Measurements from ENCODE around the gene PLEKHM2. TPM values are rescaled to one million over a fixed set of nuclear protein-coding genes. Genes with fewer than 3 reads are reported as not detected.

Gene PLEKHM2
- total and polyA plus RNA-seq, 4 donors = 32.5 to 79.2 (median 63.1) TPM

- DNase-seq = no peak
- TF ChIP-seq, protein P1, sequence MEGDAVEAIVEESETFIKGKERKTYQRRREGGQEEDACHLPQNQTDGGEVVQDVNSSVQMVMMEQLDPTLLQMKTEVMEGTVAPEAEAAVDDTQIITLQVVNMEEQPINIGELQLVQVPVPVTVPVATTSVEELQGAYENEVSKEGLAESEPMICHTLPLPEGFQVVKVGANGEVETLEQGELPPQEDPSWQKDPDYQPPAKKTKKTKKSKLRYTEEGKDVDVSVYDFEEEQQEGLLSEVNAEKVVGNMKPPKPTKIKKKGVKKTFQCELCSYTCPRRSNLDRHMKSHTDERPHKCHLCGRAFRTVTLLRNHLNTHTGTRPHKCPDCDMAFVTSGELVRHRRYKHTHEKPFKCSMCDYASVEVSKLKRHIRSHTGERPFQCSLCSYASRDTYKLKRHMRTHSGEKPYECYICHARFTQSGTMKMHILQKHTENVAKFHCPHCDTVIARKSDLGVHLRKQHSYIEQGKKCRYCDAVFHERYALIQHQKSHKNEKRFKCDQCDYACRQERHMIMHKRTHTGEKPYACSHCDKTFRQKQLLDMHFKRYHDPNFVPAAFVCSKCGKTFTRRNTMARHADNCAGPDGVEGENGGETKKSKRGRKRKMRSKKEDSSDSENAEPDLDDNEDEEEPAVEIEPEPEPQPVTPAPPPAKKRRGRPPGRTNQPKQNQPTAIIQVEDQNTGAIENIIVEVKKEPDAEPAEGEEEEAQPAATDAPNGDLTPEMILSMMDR (IDR thresholded peaks at IDR 0.05; ENCODE audit: control extremely low read depth, extremely low read depth) = no peak
- Histone ChIP-seq H3K9me3 (ENCODE audit: control insufficient read depth in 4 of 4, insufficient read depth in 3 of 4, low read length in 3 of 4) (no peaks in the 10 kb centered on the region), H3K4me3 (no peak overlapping the region), H3K9ac (ENCODE audit: insufficient read depth in 1 of 2, low read length in 2 of 2) (no peak overlapping the region), H3K4me1 (ENCODE audit: control insufficient read depth in 5 of 5, insufficient read depth in 5 of 5, low read length in 5 of 5) (peaks cover 4 to 10% (median 5%) of the 10 kb centered on the region in 5 donors), H3K27ac (ENCODE audit: low read depth in 1 of 2, low read length in 1 of 2) (no peak overlapping the region), H3K36me3 (ENCODE audit: control insufficient read depth in 4 of 4, insufficient read depth in 4 of 4, low read length in 4 of 4) (peaks cover 0 to 7% (median 3%) of the 10 kb centered on the region in 4 donors), H3K27me3 (ENCODE audit: control insufficient read depth in 3 of 3, insufficient read depth in 3 of 3, low read length in 2 of 3) (no peaks in the 10 kb centered on the region)
- ATAC-seq (ENCODE audit: insufficient read depth, low FRiP score) = no peak
- 84 to 89% methylated on average over 15 of the region's 15 CpGs for WGBS, 2 donors
Measured at GRCh38 chr1:15708486-15709137, 24.5 kb downstream of the PLEKHM2 start.

GRCh38 chr1:15709226-15709625, 25.1 kb downstream of the PLEKHM2 start:
- Histone ChIP-seq H3K27ac (ENCODE audit: low read depth in 1 of 2, low read length in 1 of 2) (no peak overlapping the region), H3K27me3 (ENCODE audit: control insufficient read depth in 3 of 3, insufficient read depth in 3 of 3, low read length in 2 of 3) (no peaks in the 10 kb centered on the region), H3K9me3 (ENCODE audit: control insufficient read depth in 4 of 4, insufficient read depth in 3 of 4, low read length in 3 of 4) (no peaks in the 10 kb centered on the region), H3K36me3 (ENCODE audit: control insufficient read depth in 4 of 4, insufficient read depth in 4 of 4, low read length in 4 of 4) (peaks cover 0 to 7% (median 3%) of the 10 kb centered on the region in 4 donors), H3K4me3 (no peak overlapping the region), H3K4me1 (ENCODE audit: control insufficient read depth in 5 of 5, insufficient read depth in 5 of 5, low read length in 5 of 5) (peaks cover 0 to 7% (median 5%) of the 10 kb centered on the region in 5 donors), H3K9ac (ENCODE audit: insufficient read depth in 1 of 2, low read length in 2 of 2) (no peak overlapping the region)
- TF ChIP-seq, protein P1 (IDR thresholded peaks at IDR 0.05; ENCODE audit: control extremely low read depth, extremely low read depth) = no peak
- WGBS, 2 donors = 89 to 94% methylated on average over 4 of the region's 4 CpGs
- no peak for ATAC-seq (ENCODE audit: insufficient read depth, low FRiP score)
- DNase-seq = no peak

GRCh38 chr1:15712168-15712567, 28.0 kb downstream of the PLEKHM2 start:
- H3K9ac ChIP-seq (ENCODE audit: insufficient read depth in 1 of 2, low read length in 2 of 2) = no peak overlapping the region
- DNase-seq (no peak), ATAC-seq (ENCODE audit: insufficient read depth, low FRiP score) (no peak)
- H3K27ac ChIP-seq (ENCODE audit: low read depth in 1 of 2, low read length in 1 of 2) = no peak overlapping the region
- H3K36me3 ChIP-seq (ENCODE audit: control insufficient read depth in 4 of 4, insufficient read depth in 4 of 4, low read length in 4 of 4) = peaks cover 5 to 13% (median 12%) of the 10 kb centered on the region in 4 donors
- no peaks in the 10 kb centered on the region for H3K27me3 ChIP-seq (ENCODE audit: control insufficient read depth in 3 of 3, insufficient read depth in 3 of 3, low read length in 2 of 3)
- WGBS, 2 donors = 85% methylated on average over 4 of the region's 4 CpGs
- H3K4me1 ChIP-seq (ENCODE audit: control insufficient read depth in 5 of 5, insufficient read depth in 5 of 5, low read length in 5 of 5) = peaks cover 3 to 34% (median 7%) of the 10 kb centered on the region in 5 donors
- TF ChIP-seq, protein P1 (IDR thresholded peaks at IDR 0.05; ENCODE audit: control extremely low read depth, extremely low read depth) = no peak
- no peaks in the 10 kb centered on the region for H3K9me3 ChIP-seq (ENCODE audit: control insufficient read depth in 4 of 4, insufficient read depth in 3 of 4, low read length in 3 of 4)
- no peak overlapping the region for H3K4me3 ChIP-seq
